ENCODE results near the gene GATD1.

The GATD1 gene

GRCh38 chr11:777288-778255 lies at the start of gene GATD1:
GATD1 (minus strand) TSS chr11:777487; CDS start chr11:777462, 25 bp downstream.
- TF ChIP-seq CTCF (IDR thresholded peaks at IDR 0.05): no peak

- no peak for TF ChIP-seq CTCF (IDR thresholded peaks at IDR 0.05)
Measured at GRCh38 chr11:826836-827145, 49.5 kb upstream of the GATD1 start.

GRCh38 chr11:826227-826621 lies 48.9 kb upstream of the GATD1 start:
- TF ChIP-seq CTCF (IDR thresholded peaks at IDR 0.05): no peak

GRCh38 chr11:825366-826226 lies 48.3 kb upstream of the GATD1 start:
- TF ChIP-seq CTCF (IDR thresholded peaks at IDR 0.05): no peak

- no peak for TF ChIP-seq CTCF (IDR thresholded peaks at IDR 0.05)
Measured at GRCh38 chr11:824942-825341, 47.7 kb upstream of the GATD1 start.

GRCh38 chr11:824292-824880 lies 47.1 kb upstream of the GATD1 start:
- TF ChIP-seq CTCF (IDR thresholded peaks at IDR 0.05): no peak; the same call in 1 of the 2 replicates
